CD8-positive, alpha-beta memory T cell (primary cell): ENCODE data around the gene MTAP. TPM values are rescaled to one million over a fixed set of nuclear protein-coding genes. Genes with fewer than 3 reads are reported as not detected.
A peak's percentile ranks its signal among the peaks of the same experiment; 100 is the strongest.

Experiments used
- CTCF ChIA-PET: fragments of 350-600 bp; sonication (Branson Sonifier 250); formaldehyde crosslinking; loops from one replicate; lab custom pipeline; 2021; ENCODE audit warnings: antibody characterized with exemption; lab: Charles Lee
- POLR2A ChIA-PET: fragments of 350-600 bp; sonication (Branson Sonifier 250); formaldehyde crosslinking; loops from one replicate; lab custom pipeline; 2021; ENCODE audit warnings: antibody characterized with exemption; lab: Charles Lee
- DNase-seq, 5 donors: peaks; one replicate each; pipeline versions ENCODE4 v3.0.0 to v3.0.0-alpha.2; 2020 to 2022; ENCODE audit warnings: mixed read lengths in 1 of 5
- H3K27ac ChIP-seq: one replicate; pipeline ENCODE4 v1.7.0; 2013; ENCODE audit warnings: low read depth, mild to moderate bottlenecking, low read length, moderate library complexity
- H3K27me3 ChIP-seq: 2 replicates; pipeline ENCODE4 v1.7.0; 2013; ENCODE audit warnings: low read length, mild to moderate bottlenecking; ENCODE audit not compliant: insufficient read depth, poor library complexity, severe bottlenecking
- H3K36me3 ChIP-seq: 2 replicates; pipeline ENCODE4 v1.7.0; 2013; ENCODE audit warnings: mild to moderate bottlenecking, low read length, moderate library complexity; ENCODE audit not compliant: insufficient read depth
- H3K4me1 ChIP-seq: 2 replicates; pipeline ENCODE4 v1.7.0; 2013; ENCODE audit warnings: mild to moderate bottlenecking, low read length, moderate library complexity; ENCODE audit not compliant: insufficient read depth
- H3K4me3 ChIP-seq: 2 replicates; pipeline ENCODE4 v1.7.0; 2013; ENCODE audit warnings: mild to moderate bottlenecking, low read length
- H3K9me3 ChIP-seq: 2 replicates; pipeline ENCODE4 v1.7.0; 2013; ENCODE audit warnings: mild to moderate bottlenecking, low read length
- H3K27ac Mint-ChIP-seq, 8 donors: one replicate each; pipeline ENCODE4 v1.8.0; 2020 to 2021; ENCODE audit warnings: mixed read lengths in 8 of 8, mild to moderate bottlenecking in 6 of 8, inconsistent platforms in 3 of 8, moderate library complexity in 3 of 8
- H3K27me3 Mint-ChIP-seq, 2 donors: one replicate each; pipeline ENCODE4 v1.8.0; 2020 to 2021; ENCODE audit warnings: mixed read lengths in 2 of 2, mild to moderate bottlenecking in 1 of 2, moderate library complexity in 1 of 2
- H3K36me3 Mint-ChIP-seq, 3 donors: one replicate each; pipeline ENCODE4 v1.8.0; 2020 to 2021; ENCODE audit warnings: mixed read lengths in 3 of 3, inconsistent platforms in 1 of 3, mild to moderate bottlenecking in 1 of 3
- H3K4me1 Mint-ChIP-seq, 3 donors: one replicate each; pipeline ENCODE4 v1.8.0; 2020 to 2021; ENCODE audit warnings: mixed read lengths in 3 of 3, inconsistent platforms in 1 of 3, mild to moderate bottlenecking in 1 of 3
- H3K4me3 Mint-ChIP-seq, 7 donors: one replicate each; pipeline ENCODE4 v1.8.0; 2020 to 2021; ENCODE audit warnings: mixed read lengths in 7 of 7, mild to moderate bottlenecking in 6 of 7, moderate library complexity in 4 of 7, inconsistent platforms in 2 of 7
- H3K9me3 Mint-ChIP-seq, 5 donors: one replicate each; pipeline ENCODE4 v1.8.0; 2020 to 2022; ENCODE audit warnings: mixed read lengths in 5 of 5, mild to moderate bottlenecking in 3 of 5, moderate library complexity in 2 of 5, inconsistent platforms in 1 of 5
- polyA plus RNA-seq: library from polyadenylated mRNA; unstranded; fragments of 300-500 nt; fragmentation: Illumina TruSeq; gene quantifications from one replicate; pipeline ENCODE4 v1.2.3, GENCODE V29; 2021
- total RNA-seq, 2 experiments: library from RNA; stranded (reverse); gene quantifications; one replicate each; pipeline ENCODE4 v1.2.3, GENCODE V29; 2021

Gene MTAP
- total and polyA plus RNA-seq, 3 experiments from 2014 or later: 19.3 to 81.6 (median 77.4) TPM

DNA sequence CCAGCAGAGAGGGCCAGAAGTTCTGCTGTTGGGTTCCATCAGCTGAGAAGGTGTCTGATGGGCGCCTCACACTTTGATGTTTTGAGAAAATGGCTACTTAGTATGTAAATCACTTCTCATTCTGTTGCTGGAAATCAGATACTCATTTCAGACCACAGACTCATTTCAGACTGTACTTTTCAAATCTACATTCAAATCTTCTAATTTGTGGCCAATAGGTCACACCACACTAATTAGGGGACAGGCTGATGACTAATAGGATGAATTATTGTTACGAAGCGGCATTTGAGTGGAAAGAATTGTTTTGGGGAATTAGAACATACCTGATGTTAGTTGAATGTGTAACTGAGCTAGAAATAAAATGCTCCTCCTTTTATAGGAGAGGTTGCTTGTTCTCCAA lies 13.2 kb downstream of the MTAP start:
- CTCF ChIA-PET: interaction anchor here (9.7 kb wide), 1 partner anchor 194 kb away, joined by 142 read pairs; the partner anchor contains the start of gene CDKN2B
- H3K4me1 Mint-ChIP-seq: peaks cover 20 to 25% (median 21%) of the 10 kb centered on the region in 3 donors
- no peaks in the 10 kb centered on the region for H3K27me3 ChIP-seq
- no peak for DNase-seq
- H3K9me3 ChIP-seq: no peaks in the 10 kb centered on the region
- H3K27me3 Mint-ChIP-seq: no peaks in the 10 kb centered on the region
- H3K4me3 Mint-ChIP-seq: no peak overlapping the region
- H3K9me3 Mint-ChIP-seq: no peaks in the 10 kb centered on the region
- peaks cover 19% of the 10 kb centered on the region for H3K36me3 ChIP-seq
- H3K27ac ChIP-seq: no peak overlapping the region
- H3K4me3 ChIP-seq: no peak overlapping the region
- POLR2A ChIA-PET: no interaction called here
- H3K27ac Mint-ChIP-seq: no peak overlapping the region
- peaks cover 13% of the 10 kb centered on the region for H3K4me1 ChIP-seq
- peaks cover 18 to 72% (median 23%) of the 10 kb centered on the region in 3 donors for H3K36me3 Mint-ChIP-seq

- peaks cover 31 to 36% (median 31%) of the 10 kb centered on the region in 3 donors for H3K4me1 Mint-ChIP-seq
- H3K27me3 Mint-ChIP-seq: no peaks in the 10 kb centered on the region
- no peaks in the 10 kb centered on the region for H3K9me3 ChIP-seq
- no peaks in the 10 kb centered on the region for H3K9me3 Mint-ChIP-seq
- peaks cover 26 to 75% (median 28%) of the 10 kb centered on the region in 3 donors for H3K36me3 Mint-ChIP-seq
- no peak overlapping the region for H3K4me3 Mint-ChIP-seq
- H3K27me3 ChIP-seq: no peaks in the 10 kb centered on the region
- ChIA-PET POLR2A (no interaction called here), CTCF (interaction anchor here (2.7 kb wide), 1 partner anchor 192 kb away, joined by 12 read pairs; the partner anchor contains the start of gene CDKN2B)
- no peak overlapping the region for H3K27ac ChIP-seq
- peaks cover 13% of the 10 kb centered on the region for H3K4me1 ChIP-seq
- no peak overlapping the region for H3K4me3 ChIP-seq
- peaks cover 19% of the 10 kb centered on the region for H3K36me3 ChIP-seq
- no peak for DNase-seq
- H3K27ac Mint-ChIP-seq: peak overlapping the region in 1 of 8 donors; percentile 84
Observed at GRCh38 chr9:21817176-21817575, 14.7 kb downstream of the MTAP start.

DNA sequence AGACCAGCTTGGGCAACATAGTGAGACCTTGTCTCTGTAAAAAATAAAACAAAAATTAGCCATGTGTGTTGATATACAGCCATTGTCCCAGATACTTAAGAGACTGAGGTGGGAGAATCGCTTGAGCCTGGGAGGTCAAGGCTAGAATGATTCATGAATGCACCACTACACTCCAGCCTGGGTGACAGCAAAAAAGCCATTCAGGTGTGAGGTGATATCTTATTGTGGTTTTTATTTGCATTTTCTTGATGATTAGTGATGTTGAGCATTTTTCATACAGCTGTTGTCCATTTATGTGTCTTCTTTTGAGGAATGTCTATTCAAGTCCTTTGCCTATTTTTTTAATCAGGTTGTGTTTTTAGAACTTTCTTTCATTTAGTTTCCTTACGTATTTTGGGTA lies 23.2 kb downstream of the MTAP start:
- peaks cover 27 to 52% (median 43%) of the 10 kb centered on the region in 3 donors for H3K4me1 Mint-ChIP-seq
- H3K9me3 Mint-ChIP-seq: peaks cover 0 to 4% (median 0%) of the 10 kb centered on the region in 5 donors
- Histone ChIP-seq H3K27ac (no peak overlapping the region), H3K36me3 (peaks cover 15% of the 10 kb centered on the region), H3K9me3 (no peaks in the 10 kb centered on the region), H3K4me1 (no peaks in the 10 kb centered on the region), H3K27me3 (no peaks in the 10 kb centered on the region), H3K4me3 (no peak overlapping the region)
- H3K36me3 Mint-ChIP-seq: peaks cover 32 to 94% (median 44%) of the 10 kb centered on the region in 3 donors
- H3K4me3 Mint-ChIP-seq: no peak overlapping the region
- CTCF ChIA-PET: no interaction called here
- POLR2A ChIA-PET: no interaction called here
- H3K27ac Mint-ChIP-seq: no peak overlapping the region
- H3K27me3 Mint-ChIP-seq: no peaks in the 10 kb centered on the region
- no peak for DNase-seq

DNA sequence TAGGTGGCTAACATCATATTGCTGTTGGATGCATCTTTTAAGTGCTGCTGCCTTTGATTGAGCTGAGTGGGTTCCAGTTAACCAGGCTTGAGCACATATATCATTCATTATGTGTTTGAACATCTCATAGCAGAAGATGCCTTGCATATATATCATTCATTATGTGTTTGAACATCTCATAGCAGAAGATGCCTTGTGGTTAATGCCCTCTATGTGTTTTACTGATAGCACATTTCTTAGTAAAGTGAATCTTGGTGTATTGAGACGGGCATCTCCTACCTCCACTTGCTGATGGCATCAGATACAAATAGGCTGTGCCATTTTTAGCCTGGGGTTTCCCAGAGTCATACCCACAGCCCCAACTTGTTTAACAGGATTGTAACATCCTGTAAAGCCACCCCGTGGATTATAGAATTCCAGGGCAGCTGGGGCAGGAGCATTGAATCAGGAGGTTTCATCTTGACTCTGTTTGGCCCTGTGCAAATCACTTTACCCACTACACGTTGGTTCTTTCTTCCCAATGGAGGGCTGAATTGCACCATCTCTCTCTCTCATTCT lies 26.5 kb downstream of the MTAP start:
- H3K4me1 ChIP-seq: no peaks in the 10 kb centered on the region
- no peak overlapping the region for H3K4me3 Mint-ChIP-seq
- CTCF ChIA-PET: no interaction called here
- no peaks in the 10 kb centered on the region for H3K27me3 ChIP-seq
- peaks cover 24 to 96% (median 28%) of the 10 kb centered on the region in 3 donors for H3K36me3 Mint-ChIP-seq
- no peak overlapping the region for H3K4me3 ChIP-seq
- no peaks in the 10 kb centered on the region for H3K9me3 ChIP-seq
- peaks cover 0 to 2% (median 0%) of the 10 kb centered on the region in 5 donors for H3K9me3 Mint-ChIP-seq
- H3K27me3 Mint-ChIP-seq: no peaks in the 10 kb centered on the region
- H3K4me1 Mint-ChIP-seq: peaks cover 11 to 54% (median 44%) of the 10 kb centered on the region in 3 donors
- no peak overlapping the region for H3K27ac ChIP-seq
- peak overlapping the region in 2 of 8 donors; percentile 19 to 57 for H3K27ac Mint-ChIP-seq
- peaks cover 15% of the 10 kb centered on the region for H3K36me3 ChIP-seq
- POLR2A ChIA-PET: no interaction called here
- no peak for DNase-seq

GRCh38 chr9:21830589-21830988 lies 28.2 kb downstream of the MTAP start:
- ChIA-PET POLR2A (no interaction called here), CTCF (interaction anchor here (2.2 kb wide), 1 partner anchor 178 kb away, joined by 4 read pairs; the partner anchor contains the start of gene CDKN2B)
- no peaks in the 10 kb centered on the region for H3K4me1 ChIP-seq
- H3K4me3 ChIP-seq: no peak overlapping the region
- H3K4me3 Mint-ChIP-seq: no peak overlapping the region
- no peaks in the 10 kb centered on the region for H3K9me3 Mint-ChIP-seq
- no peaks in the 10 kb centered on the region for H3K27me3 ChIP-seq
- no peak overlapping the region for H3K27ac ChIP-seq
- no peak overlapping the region for H3K27ac Mint-ChIP-seq
- peaks cover 21% of the 10 kb centered on the region for H3K36me3 ChIP-seq
- H3K36me3 Mint-ChIP-seq: peaks cover 22 to 93% (median 24%) of the 10 kb centered on the region in 3 donors
- H3K27me3 Mint-ChIP-seq: no peaks in the 10 kb centered on the region
- no peak for DNase-seq
- no peaks in the 10 kb centered on the region for H3K9me3 ChIP-seq
- H3K4me1 Mint-ChIP-seq: peaks cover 6 to 45% (median 39%) of the 10 kb centered on the region in 3 donors

DNA sequence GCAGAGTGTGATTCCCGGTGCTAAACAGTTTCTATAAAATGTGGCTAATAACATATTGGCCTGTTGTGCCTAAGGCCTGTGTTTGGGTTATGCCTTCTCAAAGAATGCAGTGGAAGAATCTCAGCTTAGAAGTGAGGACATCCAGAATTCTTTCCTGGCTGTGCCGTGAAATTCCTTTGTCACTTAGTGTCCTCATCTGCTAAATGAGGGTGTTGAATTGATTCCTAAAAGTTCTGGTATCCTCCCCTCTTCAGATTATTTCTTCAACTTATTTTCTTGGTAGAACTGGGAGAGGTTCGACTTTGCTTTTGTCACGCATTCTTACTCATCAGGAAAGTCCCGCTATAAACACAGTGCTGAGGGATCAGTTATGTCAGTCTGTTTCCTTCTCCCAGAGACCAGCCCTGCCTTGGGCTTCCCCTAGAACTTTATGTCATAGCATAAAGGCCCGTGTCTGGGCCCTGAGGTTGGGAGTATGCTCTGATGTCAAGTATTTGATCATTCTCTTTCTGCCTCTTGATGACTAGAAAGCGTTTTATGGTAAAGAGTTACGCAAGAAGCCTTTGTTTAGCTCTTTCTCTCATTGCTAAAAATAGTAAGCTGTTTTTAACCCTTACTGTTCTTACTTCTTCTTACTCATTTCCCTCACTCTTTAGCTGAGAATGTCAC lies 29.5 kb downstream of the MTAP start:
- no peaks in the 10 kb centered on the region for H3K27me3 Mint-ChIP-seq
- no peaks in the 10 kb centered on the region for H3K9me3 ChIP-seq
- H3K27ac ChIP-seq: no peak overlapping the region
- no peak for DNase-seq
- POLR2A ChIA-PET: no interaction called here
- H3K4me1 ChIP-seq: no peaks in the 10 kb centered on the region
- peaks cover 25 to 95% (median 30%) of the 10 kb centered on the region in 3 donors for H3K36me3 Mint-ChIP-seq
- peaks cover 10 to 48% (median 41%) of the 10 kb centered on the region in 3 donors for H3K4me1 Mint-ChIP-seq
- H3K9me3 Mint-ChIP-seq: no peaks in the 10 kb centered on the region
- H3K27me3 ChIP-seq: no peaks in the 10 kb centered on the region
- CTCF ChIA-PET: interaction anchor here (2.2 kb wide), 1 partner anchor 177 kb away, joined by 4 read pairs; the partner anchor contains the start of gene CDKN2B
- H3K36me3 ChIP-seq: peaks cover 21% of the 10 kb centered on the region
- H3K4me3 Mint-ChIP-seq: no peak overlapping the region
- H3K4me3 ChIP-seq: no peak overlapping the region
- peak overlapping the region in 4 of 8 donors; percentile 8 to 64 (median 33) for H3K27ac Mint-ChIP-seq

DNA sequence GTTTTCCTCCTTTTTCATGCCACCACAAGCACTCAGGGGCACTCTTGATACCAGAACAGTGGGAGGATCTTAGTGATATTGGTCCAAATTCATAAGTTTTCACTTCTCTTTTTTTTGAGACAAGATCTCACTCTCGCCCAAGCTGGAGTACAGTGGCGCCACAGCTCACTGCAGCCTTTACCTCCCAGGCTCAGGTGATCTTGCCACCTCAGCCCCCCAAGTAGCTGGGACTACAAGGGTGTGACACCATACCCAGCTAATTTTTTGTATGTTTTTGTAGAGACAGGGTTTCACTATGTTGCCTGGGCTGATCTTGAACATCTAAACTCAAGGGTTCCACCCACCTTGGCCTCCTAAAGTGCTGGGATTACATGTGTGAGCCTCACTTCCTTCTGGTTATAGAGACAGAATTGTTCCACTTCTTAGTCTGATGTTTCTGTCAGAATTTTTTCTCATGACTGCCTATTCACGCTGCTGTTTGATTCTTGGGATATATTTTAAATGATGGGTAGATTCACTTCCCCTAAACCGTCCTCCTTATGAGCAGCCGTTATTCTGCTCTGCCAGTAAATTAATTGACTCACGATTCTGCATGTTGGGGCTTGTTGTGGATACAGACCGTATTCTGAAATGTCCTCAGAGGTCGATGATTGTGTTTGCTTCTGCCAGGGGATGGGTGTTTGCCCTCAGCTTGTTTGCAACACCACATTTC lies 30.8 kb downstream of the MTAP start:
- H3K4me1 Mint-ChIP-seq: peaks cover 8 to 45% (median 36%) of the 10 kb centered on the region in 3 donors
- peaks cover 36 to 96% (median 40%) of the 10 kb centered on the region in 3 donors for H3K36me3 Mint-ChIP-seq

More for the DNA sequence above, 30.8 kb downstream of the MTAP start:
- no peak overlapping the region for H3K4me3 Mint-ChIP-seq
- DNase-seq: no peak
- Histone ChIP-seq H3K27me3 (no peaks in the 10 kb centered on the region), H3K4me3 (no peak overlapping the region), H3K36me3 (peaks cover 18% of the 10 kb centered on the region), H3K9me3 (no peaks in the 10 kb centered on the region), H3K27ac (no peak overlapping the region), H3K4me1 (no peaks in the 10 kb centered on the region)
- no peaks in the 10 kb centered on the region for H3K9me3 Mint-ChIP-seq
- peak overlapping the region in 1 of 8 donors; percentile 23 for H3K27ac Mint-ChIP-seq
- ChIA-PET POLR2A (no interaction called here), CTCF (no interaction called here)
- no peaks in the 10 kb centered on the region for H3K27me3 Mint-ChIP-seq
